ENCODE results near the gene MEIOB. TPM values are rescaled to one million over a fixed set of nuclear protein-coding genes. Genes with fewer than 3 reads are reported as not detected.
"Not testable (repeated sequence)": the region's sequence is repeated elsewhere in the genome, so short reads cannot be mapped to it uniquely, and the experiment has no call there.

The MEIOB gene
- total RNA-seq, 2 donors from 2014 or later, result 0.26 TPM; not detected in 1

- WGBS, 2 donors, result 83 to 88% methylated on average over 10 of the region's 10 CpGs
- H3K9me3 ChIP-seq, result no peaks in the 10 kb centered on the region
- peaks cover 0 to 13% of the 10 kb centered on the region in 2 donors for H3K36me3 ChIP-seq (replicated peaks in 1 of 2; ENCODE audit: insufficient read depth in 1 of 2, low read depth in 2 of 2)
- no peaks in the 10 kb centered on the region for H3K27me3 ChIP-seq
- H3K27ac ChIP-seq, result no peak overlapping the region
- no peak for DNase-seq
- H3K4me1 ChIP-seq, result peaks cover 3% of the 10 kb centered on the region
- intact Hi-C loops (cut with DNase I), result no loop called here
- TF ChIP-seq, protein P1, sequence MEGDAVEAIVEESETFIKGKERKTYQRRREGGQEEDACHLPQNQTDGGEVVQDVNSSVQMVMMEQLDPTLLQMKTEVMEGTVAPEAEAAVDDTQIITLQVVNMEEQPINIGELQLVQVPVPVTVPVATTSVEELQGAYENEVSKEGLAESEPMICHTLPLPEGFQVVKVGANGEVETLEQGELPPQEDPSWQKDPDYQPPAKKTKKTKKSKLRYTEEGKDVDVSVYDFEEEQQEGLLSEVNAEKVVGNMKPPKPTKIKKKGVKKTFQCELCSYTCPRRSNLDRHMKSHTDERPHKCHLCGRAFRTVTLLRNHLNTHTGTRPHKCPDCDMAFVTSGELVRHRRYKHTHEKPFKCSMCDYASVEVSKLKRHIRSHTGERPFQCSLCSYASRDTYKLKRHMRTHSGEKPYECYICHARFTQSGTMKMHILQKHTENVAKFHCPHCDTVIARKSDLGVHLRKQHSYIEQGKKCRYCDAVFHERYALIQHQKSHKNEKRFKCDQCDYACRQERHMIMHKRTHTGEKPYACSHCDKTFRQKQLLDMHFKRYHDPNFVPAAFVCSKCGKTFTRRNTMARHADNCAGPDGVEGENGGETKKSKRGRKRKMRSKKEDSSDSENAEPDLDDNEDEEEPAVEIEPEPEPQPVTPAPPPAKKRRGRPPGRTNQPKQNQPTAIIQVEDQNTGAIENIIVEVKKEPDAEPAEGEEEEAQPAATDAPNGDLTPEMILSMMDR (IDR thresholded peaks at IDR 0.05), result no peak
- no peak for TF ChIP-seq POLR2A (IDR thresholded peaks at IDR 0.05)
- ATAC-seq, result no peak
- no peak overlapping the region for H3K4me3 ChIP-seq
Measured at GRCh38 chr16:1807626-1808025, 64.3 kb downstream of the MEIOB start.

DNA sequence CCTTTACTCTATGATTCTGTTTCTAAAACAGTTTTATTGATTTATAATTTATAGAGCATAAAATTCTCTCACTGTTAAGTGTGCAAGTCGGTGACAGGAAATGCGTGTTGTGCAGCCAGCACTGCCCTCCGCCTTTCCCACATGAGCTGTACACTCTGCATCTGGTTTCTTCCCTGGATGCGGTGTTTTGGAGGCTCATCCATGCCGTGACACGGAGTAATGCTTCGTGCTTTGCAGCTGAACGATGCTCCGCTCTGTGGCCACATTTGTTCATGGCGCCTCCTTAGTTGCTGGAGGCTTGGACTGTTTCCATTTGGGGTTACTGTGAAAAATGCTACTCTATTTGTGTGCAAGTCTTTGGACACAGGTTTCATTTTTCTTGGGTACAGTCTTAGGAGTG is 71.3 kb downstream of the MEIOB start:
- ATAC-seq, result no peak
- WGBS, 2 donors, result 83 to 84% methylated on average over 10 of the region's 10 CpGs
- DNase-seq, result no peak
- no peak overlapping the region for H3K27ac ChIP-seq
- no peaks in the 10 kb centered on the region for H3K9me3 ChIP-seq
- no peaks in the 10 kb centered on the region for H3K36me3 ChIP-seq (replicated peaks in 1 of 2; ENCODE audit: insufficient read depth in 1 of 2, low read depth in 2 of 2)
- no peak overlapping the region for H3K4me3 ChIP-seq
- no peak for TF ChIP-seq POLR2A (IDR thresholded peaks at IDR 0.05)
- TF ChIP-seq, protein P1 (IDR thresholded peaks at IDR 0.05), result no peak
- no peaks in the 10 kb centered on the region for H3K4me1 ChIP-seq
- intact Hi-C loops (cut with DNase I), result no loop called here
- H3K27me3 ChIP-seq, result no peaks in the 10 kb centered on the region

DNA sequence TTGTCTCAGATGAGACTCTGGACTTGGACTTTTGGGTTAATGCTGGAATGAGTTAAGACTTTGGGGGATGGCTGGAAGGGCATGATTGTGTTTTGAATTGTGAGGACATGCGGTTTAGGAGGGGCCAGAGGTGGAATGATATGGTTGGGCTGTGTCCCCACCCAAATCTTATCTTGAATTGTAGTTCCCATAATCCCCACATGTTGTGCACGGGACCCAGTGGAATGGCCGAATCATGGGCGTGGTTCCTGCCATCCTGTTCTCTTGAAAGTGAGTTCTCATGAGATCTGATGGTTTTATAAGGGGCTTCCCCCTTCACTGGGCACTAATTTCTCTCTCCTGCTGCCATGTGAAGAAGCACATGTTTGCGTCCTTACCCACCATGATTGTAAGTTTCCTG is 72.7 kb downstream of the MEIOB start:
- 68 to 98% methylated on average over 5 of the region's 5 CpGs for WGBS, 2 donors
- intact Hi-C loops (cut with DNase I); H3K4me3 ChIP-seq: not testable (repeated sequence)

GRCh38 chr16:1794908-1795666 is 76.9 kb downstream of the MEIOB start:
- WGBS, 2 donors, result 59 to 89% methylated on average over 4 to 32 of the region's 32 CpGs
- Histone ChIP-seq H3K27me3 (no peaks in the 10 kb centered on the region), H3K27ac (peak overlapping the region; percentile 47 to 83 (median 72)), H3K36me3 (replicated peaks in 1 of 2; ENCODE audit: insufficient read depth in 1 of 2, low read depth in 2 of 2) (no peaks in the 10 kb centered on the region), H3K4me1 (peaks cover 27% of the 10 kb centered on the region), H3K9me3 (no peaks in the 10 kb centered on the region), H3K4me3 (no peak overlapping the region)
- ATAC-seq (no peak), DNase-seq (peak in 1 of 4 donors; percentile 11)
- TF ChIP-seq POLR2A (IDR thresholded peaks at IDR 0.05), result no peak
- TF ChIP-seq, protein P1 (IDR thresholded peaks at IDR 0.05), result no peak
- intact Hi-C loops (cut with DNase I), result no loop called here

More for the DNA sequence above, 72.7 kb downstream of the MEIOB start:
- not testable (repeated sequence) for ATAC-seq; H3K27ac ChIP-seq; H3K36me3 ChIP-seq (replicated peaks in 1 of 2; ENCODE audit: insufficient read depth in 1 of 2, low read depth in 2 of 2); H3K9me3 ChIP-seq; H3K27me3 ChIP-seq; DNase-seq
- H3K4me1 ChIP-seq, result peaks cover 11% of the 10 kb centered on the region

DNA sequence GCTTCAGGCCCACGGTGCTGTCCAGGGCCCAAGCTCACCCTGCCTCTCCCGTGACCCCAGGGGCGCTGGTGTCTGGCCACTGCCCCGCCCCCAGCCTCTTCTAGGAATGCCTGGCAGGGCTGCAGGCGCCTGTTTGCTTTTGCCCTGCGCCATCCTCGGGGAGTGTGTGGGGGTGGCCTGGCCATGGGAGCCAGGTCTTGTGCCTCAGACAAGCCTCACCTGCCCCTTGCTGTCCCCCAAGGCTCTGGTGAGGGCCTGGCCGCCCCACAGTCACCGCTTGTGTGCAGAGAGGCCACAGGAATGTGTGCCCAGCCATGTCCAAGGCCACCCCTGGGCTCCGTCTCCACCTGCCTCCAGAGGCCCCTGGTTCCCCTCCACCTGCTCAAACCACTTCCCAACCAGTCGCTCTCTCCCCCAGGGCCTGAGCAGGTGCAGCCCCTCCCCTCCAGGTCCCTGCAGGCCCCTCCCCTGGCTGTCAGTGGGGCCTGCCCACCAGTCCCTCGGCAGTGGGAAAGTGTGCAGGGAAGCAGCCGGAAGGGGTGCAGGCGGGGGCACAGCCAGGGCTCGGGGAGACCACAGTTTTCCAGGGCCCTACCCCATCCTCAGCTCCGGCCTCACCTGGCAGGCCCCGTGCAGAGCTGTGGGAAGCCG is 77.6 kb downstream of the MEIOB start:
- Histone ChIP-seq H3K9me3 (no peaks in the 10 kb centered on the region), H3K4me1 (peaks cover 27% of the 10 kb centered on the region), H3K27ac (peak overlapping the region; percentile 47 to 83 (median 72)), H3K4me3 (no peak overlapping the region), H3K36me3 (replicated peaks in 1 of 2; ENCODE audit: insufficient read depth in 1 of 2, low read depth in 2 of 2) (no peaks in the 10 kb centered on the region), H3K27me3 (no peaks in the 10 kb centered on the region)
- WGBS, 2 donors, result 13 to 22% methylated on average over 4 to 18 of the region's 18 CpGs
- ATAC-seq, result peak; percentile 70
- TF ChIP-seq, protein P1 (IDR thresholded peaks at IDR 0.05), result no peak
- peak in 2 of 3 donors; percentile 41 to 53 for TF ChIP-seq POLR2A (IDR thresholded peaks at IDR 0.05)
- peak; percentile 49 to 68 (median 59) for DNase-seq
- intact Hi-C loops (cut with DNase I), result no loop called here

Measured in body of pancreas (tissue), 4 donors.